Kasumi-1 (cell line): ENCODE data around the gene SAT1.
"Not testable (repeated sequence)": the region's sequence is repeated elsewhere in the genome, so short reads cannot be mapped to it uniquely, and the experiment has no call there.

Experiments
- DNase-seq, 2 experiments: peaks; one replicate each; lab custom pipeline; 2025; lab: John Stamatoyannopoulos, UW

The SAT1 gene

GRCh38 chrX:23782863-23783588, at the start of gene SAT1:
Gene SAT1, plus strand, starts transcription at chrX:23783173. Its CDS starts 179 bp downstream, at chrX:23783352.
- peak; percentile 87 to 89 for DNase-seq

DNA sequence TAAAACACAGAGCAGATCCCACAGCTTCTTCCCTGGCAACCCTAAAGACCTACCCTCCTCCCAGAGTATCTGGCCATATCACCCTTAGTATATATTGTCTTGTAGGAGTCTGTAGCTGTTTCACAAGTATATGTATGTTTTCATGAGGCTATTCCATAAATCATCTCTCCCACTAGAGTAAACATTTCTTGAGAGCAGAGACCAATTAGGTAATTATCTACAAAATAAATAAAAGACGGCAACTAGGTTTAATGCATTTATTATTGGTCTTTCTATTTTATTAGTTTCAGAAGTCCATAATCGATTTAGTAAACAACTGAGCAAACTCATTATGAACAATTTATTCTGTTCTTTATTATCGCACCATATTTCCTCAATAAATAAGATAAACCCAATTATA, 46.9 kb upstream of the SAT1 start:
- DNase-seq, result no peak

GRCh38 chrX:23737413-23737812, 45.6 kb upstream of the SAT1 start:
- no peak for DNase-seq

GRCh38 chrX:23742174-23742696, 40.7 kb upstream of the SAT1 start:
- DNase-seq, result peak in 1 of 2 experiments; percentile 13

DNA sequence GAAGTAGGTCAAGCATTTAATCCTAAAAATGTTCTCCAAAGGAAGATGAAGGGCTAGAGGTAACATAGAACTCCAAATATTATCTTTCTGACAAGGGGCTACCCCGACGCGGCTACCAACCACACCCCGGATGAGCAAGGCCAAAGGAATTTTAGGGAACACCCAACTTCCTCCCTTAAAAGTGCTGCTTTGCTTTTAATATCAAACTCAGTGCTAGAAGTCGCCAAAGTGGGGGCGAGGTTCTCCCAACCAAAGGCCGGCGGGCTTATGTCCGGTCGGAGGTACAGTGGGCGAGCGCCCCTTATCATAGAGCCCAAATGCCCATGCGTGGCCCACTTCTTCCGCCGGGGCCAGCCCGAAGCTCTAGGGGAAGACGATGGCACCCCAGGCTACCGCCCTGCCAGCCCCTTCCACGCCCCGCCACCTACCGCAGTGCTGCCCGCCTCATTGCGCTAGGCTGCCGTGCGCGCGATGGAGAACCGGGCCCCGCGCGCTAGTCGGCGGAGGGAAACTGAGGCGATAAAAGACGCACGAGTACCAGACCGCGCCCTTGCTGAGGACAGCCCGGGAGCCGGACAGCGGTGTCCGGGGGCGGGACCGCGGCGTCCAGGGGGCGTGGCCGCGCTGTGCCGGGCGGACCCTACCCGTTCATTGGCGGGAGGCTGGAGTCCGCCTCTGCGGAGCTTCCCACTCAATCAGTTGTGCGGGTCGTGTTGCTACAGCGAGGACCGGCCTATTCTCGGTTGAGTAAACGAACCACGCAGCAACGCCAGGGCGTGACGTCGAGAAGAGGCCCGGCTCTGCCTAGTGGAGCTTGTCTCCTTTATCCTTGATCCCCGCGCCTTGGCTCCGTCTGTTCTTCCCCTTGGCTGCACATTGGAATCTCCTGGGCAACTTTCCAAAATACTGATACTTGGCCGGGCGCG, 40.0 kb upstream of the SAT1 start, which contains the start of gene ACOT9:
Gene ACOT9, minus strand, starts transcription at position 580 of the 926 bp plus-strand sequence. Its CDS starts 132 bp downstream, at position 448.
- peak; percentile 72 to 80 for DNase-seq

GRCh38 chrX:23743623-23743971, 39.4 kb upstream of the SAT1 start:
- not testable (repeated sequence) for DNase-seq

DNA sequence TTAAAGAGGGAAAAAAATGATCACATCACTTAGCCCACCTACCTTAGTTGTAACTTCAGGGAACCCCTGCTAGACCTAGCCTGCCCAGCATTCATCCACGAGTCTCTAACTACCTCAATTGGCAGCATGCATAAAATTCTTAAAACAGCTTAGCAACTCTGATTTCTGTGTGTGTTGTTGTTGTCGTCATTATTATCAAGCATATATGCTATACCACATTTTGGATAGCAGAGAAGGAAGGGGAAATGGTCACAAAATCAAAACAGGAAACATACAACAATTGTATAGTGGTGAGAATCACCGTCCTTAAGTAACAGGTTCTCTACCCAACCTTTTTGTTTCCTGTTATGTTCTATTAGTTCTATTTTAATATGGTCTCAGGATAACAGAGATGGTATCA, 37.2 kb upstream of the SAT1 start:
- DNase-seq, result no peak

- no peak for DNase-seq
Observed at GRCh38 chrX:23749129-23749528, 33.8 kb upstream of the SAT1 start.

GRCh38 chrX:23749576-23749975, 33.4 kb upstream of the SAT1 start:
- DNase-seq, result no peak

DNA sequence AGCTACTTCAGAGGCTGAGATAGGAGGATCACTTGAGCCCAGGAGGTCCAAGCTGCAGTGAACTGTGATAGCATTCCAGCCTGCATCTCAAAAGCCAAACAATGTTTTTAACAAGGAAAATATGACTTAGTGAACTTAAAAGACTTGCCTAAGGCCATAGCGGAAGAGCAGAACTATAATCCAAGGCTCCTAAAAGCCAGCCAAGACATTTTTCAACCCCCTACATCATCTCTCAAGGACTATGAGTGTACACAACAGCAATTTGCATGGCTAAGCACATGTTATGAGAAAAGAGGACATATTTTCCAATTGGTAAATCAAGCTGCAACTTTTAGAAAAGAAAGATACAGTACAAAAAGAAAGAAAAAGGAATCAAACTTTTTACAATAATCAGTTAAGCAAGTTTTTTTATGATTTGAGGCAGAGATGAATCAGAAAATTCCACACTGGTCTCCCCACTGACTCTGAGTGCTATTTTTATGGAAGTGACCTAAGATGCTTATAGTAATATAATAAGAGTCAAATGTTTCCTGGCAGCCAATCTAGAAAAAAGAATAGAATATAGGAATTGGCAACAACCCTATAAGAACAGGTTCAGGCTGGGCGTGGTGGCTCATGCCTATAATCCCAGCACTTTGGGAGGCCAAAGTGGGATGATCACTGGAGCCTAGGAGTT, 30.1 kb upstream of the SAT1 start:
- no peak for DNase-seq

DNA sequence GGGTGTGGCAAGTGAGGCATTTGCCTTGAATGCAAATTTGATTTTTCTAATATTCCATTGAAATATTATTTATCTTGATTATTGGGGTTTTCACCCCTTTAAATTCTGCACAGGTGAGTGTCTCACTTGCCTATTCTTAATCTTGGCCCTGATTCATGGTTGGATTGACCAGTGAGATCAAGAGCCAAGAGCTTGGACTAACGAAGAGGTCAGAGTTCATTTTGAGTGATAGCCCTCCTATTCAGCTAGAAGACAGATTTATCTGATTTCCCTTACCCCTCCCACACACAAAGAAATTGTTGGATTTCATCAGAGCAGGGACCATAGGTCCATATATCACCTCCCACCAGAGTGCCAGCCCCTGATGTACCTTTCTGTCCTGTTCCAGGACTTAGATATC, 28.3 kb upstream of the SAT1 start:
- no peak for DNase-seq

- peak; percentile 43 to 48 for DNase-seq
Observed at GRCh38 chrX:23756165-23756564, 26.8 kb upstream of the SAT1 start.

- no peak for DNase-seq
Observed at GRCh38 chrX:23759821-23760220, 23.2 kb upstream of the SAT1 start.

- DNase-seq, result no peak
Observed at GRCh38 chrX:23764188-23764984, 18.6 kb upstream of the SAT1 start.

GRCh38 chrX:23765449-23765848, 17.5 kb upstream of the SAT1 start:
- no peak for DNase-seq

- no peak for DNase-seq
Observed at GRCh38 chrX:23765868-23766267, 17.1 kb upstream of the SAT1 start.

DNA sequence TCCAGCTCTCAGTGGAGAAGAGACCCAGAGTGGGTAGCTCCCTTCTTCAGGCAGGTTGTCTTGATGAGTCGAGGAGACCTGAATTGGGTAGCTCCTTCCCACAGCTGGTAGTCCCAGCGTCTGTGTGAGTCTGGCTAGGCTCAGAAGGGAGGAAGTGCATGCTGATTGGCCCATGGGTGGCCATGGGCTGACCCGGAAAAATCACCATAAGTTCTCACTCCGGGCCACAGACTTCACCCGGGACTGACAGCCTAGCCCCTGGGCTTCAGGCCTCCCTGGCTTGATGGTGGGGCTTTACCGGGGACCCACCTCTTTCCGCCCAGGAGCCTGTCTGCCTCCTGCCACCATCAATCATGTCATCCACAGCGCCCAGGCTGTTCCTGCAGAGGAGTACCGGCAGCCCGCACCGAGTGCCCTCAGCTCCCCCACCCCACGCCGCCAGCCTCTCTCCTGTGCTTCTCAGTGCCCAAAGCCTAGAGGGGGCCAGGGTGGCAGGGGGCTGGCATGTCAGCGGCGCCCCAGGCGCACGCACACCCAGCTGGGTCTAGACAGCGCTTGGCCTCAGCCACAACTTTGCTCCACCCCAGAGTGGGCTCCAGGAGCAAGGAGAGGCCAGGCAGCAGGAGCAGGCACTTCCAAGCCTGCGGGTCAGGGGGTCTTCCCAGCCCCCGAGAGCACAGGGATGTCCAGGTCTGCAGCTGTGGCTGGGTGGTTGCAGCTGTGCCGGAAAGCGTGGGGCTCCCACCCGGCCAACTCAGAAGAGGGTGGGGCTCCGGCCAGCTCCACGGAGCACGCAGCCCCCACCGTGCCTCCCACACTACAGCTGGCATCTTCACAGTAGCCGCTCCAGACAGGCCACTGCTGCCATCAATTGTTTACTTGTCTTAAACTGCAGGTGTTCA, 16.1 kb upstream of the SAT1 start:
- no peak for DNase-seq

GRCh38 chrX:23770142-23770541, 12.8 kb upstream of the SAT1 start:
- no peak for DNase-seq

DNA sequence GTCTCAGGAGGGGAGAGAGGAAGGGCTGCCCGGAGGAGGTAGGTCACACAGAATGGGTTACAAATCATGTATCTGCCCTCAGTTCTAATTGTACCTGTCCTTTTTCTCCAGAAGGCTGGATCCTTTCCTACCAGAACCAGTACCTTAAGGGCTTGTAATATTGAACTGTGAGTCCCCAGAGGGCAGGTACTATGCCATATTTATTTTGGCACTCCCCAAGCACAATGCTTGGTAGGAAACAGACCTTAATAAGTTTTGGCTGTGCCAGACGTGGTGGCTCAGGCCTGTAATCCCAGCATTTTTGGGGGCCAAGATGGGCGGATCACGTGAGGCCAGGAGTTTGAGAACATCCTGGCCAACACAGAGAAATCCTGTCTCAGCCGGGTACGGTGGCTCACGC, 11.9 kb upstream of the SAT1 start:
- DNase-seq, result not testable (repeated sequence)

DNA sequence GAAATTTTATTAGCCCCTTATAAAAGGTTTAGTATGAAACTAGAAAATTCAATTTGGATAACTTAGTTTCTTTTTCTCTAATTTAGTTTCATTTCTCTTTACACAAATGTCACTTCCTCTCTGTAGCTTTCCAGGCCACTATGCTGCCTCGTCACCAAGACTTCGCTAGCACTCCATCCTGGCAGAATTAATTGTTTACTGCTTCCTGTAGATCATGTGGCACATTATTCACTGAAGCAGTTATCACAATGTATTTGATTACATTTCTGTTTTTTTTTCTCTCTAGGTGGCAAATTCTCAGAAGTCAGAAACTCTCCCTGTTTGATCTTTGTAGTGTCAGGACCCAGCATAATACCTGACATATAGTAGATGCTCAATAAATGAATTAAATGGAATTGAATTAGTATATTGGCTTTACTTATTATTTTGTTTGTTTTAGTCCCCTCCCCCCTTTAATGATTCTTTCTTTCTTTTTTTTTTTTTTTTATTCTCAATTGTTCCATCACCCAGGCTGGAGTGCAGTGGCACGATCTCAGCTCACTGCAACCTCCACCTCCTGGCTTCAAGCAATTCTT, 9.3 kb upstream of the SAT1 start:
- DNase-seq, result peak; percentile 25 to 35
